HG02885 (cell line): ENCODE results near the gene POLR1H.

Experiments used
- ATAC-seq: cut with Tn5 transposase; IDR thresholded peaks from one replicate; pipeline ENCODE4 v1.9.1; 2021; ENCODE audit warnings: mild to moderate bottlenecking; ENCODE audit not compliant: unreplicated experiment, poor library complexity

POLR1H gene

GRCh38 chr6:30092852-30093543 lies 31.9 kb downstream of the POLR1H start:
- ATAC-seq: no peak

- ATAC-seq: no peak
Measured at GRCh38 chr6:30093951-30094661, 33.0 kb downstream of the POLR1H start.

DNA sequence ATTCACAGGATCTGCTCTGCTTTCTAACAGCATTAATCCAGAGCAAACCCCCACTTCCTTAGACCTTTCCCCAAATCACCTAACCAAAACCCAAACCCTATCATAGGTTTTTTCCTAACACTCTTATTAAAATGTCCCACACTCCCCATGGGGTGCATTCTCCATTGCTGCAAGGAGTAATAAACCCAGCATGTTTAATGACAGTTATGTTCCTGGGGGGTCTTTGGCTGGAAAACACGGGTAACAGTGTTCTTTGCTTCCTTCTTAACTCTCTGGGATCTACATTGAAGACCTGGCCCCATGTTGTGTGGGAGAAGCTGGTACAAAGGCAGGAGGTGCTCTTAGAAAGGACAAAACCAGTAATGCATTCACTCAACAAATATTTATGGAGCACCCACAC lies 35.8 kb downstream of the POLR1H start:
- ATAC-seq: no peak

DNA sequence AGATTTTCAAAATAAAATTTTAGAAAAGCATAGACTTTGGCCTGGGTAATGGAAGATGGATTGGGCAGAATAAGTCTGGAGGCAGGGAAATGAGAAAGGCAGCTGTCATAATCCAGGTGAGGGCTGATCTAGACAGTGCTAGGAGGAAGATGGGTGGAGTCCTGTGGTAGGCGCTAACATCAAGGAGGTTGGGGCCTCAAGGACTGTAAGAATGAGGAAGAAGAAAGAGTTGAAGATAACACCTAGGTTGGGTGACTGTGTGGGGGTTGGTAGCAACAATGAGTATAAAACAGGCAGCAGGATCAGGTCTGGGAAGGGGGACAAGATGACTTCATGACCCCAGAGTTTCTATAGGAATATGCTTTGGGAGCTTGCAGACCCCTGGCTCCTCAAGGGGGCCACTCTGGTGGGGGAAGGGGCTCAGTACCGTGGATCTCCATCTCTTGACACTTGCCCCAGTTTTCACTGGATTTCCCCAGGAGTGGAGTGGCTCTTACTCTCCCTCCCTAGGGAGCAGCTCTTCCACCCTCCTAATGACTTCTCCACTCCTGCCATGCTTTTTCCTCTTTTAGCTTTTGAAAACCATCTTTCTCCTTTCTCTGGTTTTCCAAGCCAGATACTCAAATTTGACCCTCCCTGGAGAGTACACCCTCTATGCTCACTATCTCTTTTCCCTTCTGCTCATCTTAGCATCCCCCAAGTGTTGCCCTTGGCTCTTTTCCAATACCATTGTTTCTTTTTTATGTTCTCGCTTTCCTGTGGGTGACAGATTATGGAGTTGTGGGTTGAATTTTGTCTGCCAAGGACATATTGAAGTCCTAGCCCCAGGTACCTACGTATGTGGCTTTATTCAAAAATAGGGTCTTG lies 37.1 kb downstream of the POLR1H start:
- no peak for ATAC-seq

DNA sequence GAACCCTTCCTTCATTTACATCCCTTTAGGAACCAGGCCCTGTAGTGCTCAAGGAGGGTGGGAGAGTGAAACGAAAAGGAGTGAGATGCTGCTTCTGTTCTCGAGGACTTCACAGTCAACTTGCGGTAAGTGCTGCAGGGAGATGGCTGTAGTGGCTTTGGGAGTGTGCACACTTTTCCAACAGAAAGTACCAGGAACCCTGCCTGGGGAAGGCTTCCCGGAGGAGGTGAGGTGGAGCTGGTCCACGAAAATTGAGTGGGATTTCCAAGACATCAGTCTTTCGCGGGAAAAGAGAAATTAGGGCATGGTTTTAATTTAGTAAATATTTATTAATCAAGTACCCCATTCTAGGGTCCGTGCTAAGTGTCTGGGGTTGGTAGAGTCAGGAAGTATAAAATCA lies 39.1 kb downstream of the POLR1H start:
- no peak for ATAC-seq

GRCh38 chr6:30100585-30101443 lies 39.7 kb downstream of the POLR1H start:
- no peak for ATAC-seq

DNA sequence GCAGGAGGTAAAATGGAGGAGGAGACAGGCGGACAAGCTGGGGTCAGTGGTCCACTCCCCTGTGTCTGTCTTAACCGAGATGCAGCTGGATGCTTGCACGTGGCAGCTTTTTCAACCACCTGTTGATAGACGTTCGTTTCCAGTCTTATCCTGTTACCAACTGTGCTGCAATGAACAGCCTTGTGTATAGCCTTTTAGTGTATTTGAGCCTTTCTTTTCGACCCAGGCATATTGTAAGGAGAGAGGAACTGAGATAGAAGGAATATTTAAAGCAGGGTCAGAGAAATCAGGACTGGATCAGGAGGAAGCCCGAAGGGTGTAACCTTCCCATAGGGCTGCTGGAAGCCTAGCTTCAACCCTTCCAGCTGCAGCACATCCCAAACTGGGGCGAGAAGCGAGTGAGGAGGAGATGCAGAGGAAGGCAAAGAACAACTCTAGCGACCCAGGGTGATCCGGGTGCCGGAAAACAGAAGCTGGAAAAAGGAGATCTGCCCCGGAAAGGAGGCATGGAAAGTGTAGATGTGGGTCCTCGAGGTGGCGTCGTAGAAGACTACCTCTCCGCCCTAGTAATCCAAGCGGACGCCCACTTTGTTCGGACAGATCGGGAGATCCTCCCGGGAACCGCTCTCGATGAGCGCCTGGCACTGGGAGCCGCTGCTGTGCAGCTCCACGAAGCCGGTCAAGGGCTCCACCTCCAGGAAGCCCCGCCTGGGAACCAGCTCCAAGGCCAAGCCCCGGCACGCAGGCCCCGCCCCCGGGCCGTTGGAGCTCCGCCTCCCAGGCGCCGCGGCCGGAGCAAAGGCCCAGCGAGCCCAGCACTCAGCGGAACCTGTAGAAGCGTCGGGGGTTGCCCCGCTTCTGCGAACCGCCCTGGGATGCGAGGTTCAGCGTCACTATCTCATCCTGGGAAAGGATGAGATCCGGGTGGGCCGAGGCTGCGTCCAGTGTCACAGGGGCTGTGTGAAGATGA lies 40.7 kb downstream of the POLR1H start:
- peak; percentile 72 for ATAC-seq

GRCh38 chr6:30102414-30102969 lies 41.4 kb downstream of the POLR1H start:
- ATAC-seq: no peak

- peak; percentile 72 for ATAC-seq
Measured at GRCh38 chr6:30102970-30103871, 42.2 kb downstream of the POLR1H start.

- no peak for ATAC-seq
Measured at GRCh38 chr6:30103872-30104179, 42.8 kb downstream of the POLR1H start.

GRCh38 chr6:30104661-30105060 lies 43.6 kb downstream of the POLR1H start:
- ATAC-seq: no peak

DNA sequence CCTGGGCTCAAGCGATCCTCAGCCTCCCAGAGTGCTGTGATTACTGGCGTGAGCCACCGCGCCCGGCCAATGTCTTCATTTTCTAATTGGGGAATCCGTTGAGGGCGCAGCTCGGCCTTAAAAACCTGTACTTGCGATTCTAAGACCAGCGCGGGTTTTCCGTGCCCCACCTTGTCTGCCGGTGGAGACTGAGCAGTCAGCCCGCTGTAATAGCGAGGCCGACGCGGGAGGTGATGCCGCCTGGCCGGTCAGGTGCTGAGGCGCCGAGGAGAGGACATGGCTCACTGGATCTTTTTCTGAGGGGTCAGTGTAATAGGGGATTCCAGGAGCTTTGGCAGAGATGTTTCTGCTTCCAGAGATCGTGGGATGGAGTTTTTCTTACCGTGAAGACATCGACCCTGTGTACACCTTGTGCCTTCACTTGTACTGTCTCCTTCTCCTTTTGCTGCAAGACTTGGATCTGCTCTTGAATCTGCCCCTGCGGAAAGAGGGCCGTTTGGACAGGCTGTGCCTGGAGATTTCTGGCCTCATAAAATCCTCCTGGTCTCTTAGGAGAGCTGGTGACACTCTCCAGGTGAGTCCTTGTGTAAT lies 50.3 kb downstream of the POLR1H start:
- no peak for ATAC-seq

DNA sequence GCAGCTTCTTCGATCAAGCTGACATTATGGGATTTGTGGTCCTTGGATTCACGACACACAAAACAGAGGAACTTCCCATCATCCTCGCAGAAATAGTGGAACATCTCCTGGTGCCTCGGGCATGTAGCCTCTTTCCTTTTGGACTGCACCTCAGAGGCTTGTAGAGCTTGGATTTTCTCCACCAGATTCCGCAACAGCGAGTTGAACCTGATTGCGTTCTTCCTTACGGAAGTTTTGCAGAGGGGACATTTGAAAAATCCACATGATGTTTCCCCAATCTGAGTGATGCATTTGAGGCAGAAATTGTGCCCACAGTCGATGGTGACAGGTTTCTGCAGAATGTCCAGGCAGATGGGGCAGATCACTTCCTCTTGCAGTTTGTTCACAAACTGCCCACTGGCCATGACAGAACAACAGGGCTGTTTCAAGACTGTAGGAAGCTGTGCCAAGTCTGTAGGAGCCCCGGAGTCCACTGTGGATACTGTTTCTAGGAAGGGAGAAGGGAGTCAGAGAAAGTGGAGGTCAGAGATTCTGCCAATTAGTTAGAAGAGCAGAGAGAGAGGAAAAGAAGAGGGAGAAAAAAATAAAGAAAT lies 51.4 kb downstream of the POLR1H start:
- no peak for ATAC-seq

GRCh38 chr6:30113003-30113759 lies 52.1 kb downstream of the POLR1H start, which contains the start of gene TRIM31:
TRIM31 (minus strand) TSS chr6:30113090; CDS start chr6:30112805, 285 bp downstream.
- ATAC-seq: no peak

- ATAC-seq: no peak
Measured at GRCh38 chr6:30113841-30114240, 52.8 kb downstream of the POLR1H start.
